HL-60 (cell line): Measurements from ENCODE around the gene PLD5.

ENCODE experiments used
- CTCF ChIP-seq: IDR thresholded peaks from one replicate; pipeline ENCODE4 v1.5.1; 2011; ENCODE audit warnings: low read length, control low read depth, inconsistent platforms; ENCODE audit not compliant: insufficient read depth
- GABPA ChIP-seq: IDR thresholded peaks from 2 replicates; pipeline ENCODE4 v1.6.1; 2012; ENCODE audit warnings: low read depth
- POLR2AphosphoS5 ChIP-seq: IDR thresholded peaks from 2 replicates; pipeline ENCODE4 v1.6.1; 2012; ENCODE audit warnings: low read depth
- REST ChIP-seq: IDR thresholded peaks from 2 replicates; pipeline ENCODE4 v1.6.1; 2012; ENCODE audit warnings: low read depth; ENCODE audit not compliant: insufficient replicate concordance
- SPI1 ChIP-seq: IDR thresholded peaks from 2 replicates; pipeline ENCODE4 v1.6.1; 2012; ENCODE audit warnings: low read depth, mild to moderate bottlenecking, borderline replicate concordance

- TF ChIP-seq CTCF, result no peak
- no peak for TF ChIP-seq REST
- TF ChIP-seq GABPA, result no peak
- TF ChIP-seq POLR2AphosphoS5, result no peak
- TF ChIP-seq SPI1, result no peak
These were observed 362.4 kb downstream of the PLD5 start for GRCh38 chr1:242162140-242162539.
